Left ventricle myocardium superior (tissue), 1 donor: ENCODE results near the gene STC2. TPM values are rescaled to one million over a fixed set of nuclear protein-coding genes. Genes with fewer than 3 reads are reported as not detected.
A peak's percentile ranks its signal among the peaks of the same experiment; 100 is the strongest.

Source experiments
- ATAC-seq: fragments of 200-7000 bp; cut with Tn5 transposase; one replicate; pipeline ENCODE4 v1.9.1; 2020; ENCODE audit warnings: mild to moderate bottlenecking, moderate library complexity
- DNase-seq: peaks from one replicate; pipeline ENCODE4 v3.0.0-alpha.2; 2020
- intact Hi-C: fragments of 100-400 bp; cut with micrococcal nuclease; formaldehyde crosslinking; loops from one replicate; pipeline ENCODE4 v1.11.0; 2022
- total RNA-seq: library from RNA; stranded (reverse); fragmentation: NEBNext Ultra II Directional; extraction: Animal tissue kit (Norgen Biotek cat#: 25700); gene quantifications from one replicate; pipeline ENCODE4 v1.2.1, GENCODE V29; 2021
- donor health status: DM: no; HTN: yes; CAD: no; lungs with severe emphysema.

Gene STC2
- total RNA-seq, 1 donor from 2014 or later = 6.8 TPM

DNA sequence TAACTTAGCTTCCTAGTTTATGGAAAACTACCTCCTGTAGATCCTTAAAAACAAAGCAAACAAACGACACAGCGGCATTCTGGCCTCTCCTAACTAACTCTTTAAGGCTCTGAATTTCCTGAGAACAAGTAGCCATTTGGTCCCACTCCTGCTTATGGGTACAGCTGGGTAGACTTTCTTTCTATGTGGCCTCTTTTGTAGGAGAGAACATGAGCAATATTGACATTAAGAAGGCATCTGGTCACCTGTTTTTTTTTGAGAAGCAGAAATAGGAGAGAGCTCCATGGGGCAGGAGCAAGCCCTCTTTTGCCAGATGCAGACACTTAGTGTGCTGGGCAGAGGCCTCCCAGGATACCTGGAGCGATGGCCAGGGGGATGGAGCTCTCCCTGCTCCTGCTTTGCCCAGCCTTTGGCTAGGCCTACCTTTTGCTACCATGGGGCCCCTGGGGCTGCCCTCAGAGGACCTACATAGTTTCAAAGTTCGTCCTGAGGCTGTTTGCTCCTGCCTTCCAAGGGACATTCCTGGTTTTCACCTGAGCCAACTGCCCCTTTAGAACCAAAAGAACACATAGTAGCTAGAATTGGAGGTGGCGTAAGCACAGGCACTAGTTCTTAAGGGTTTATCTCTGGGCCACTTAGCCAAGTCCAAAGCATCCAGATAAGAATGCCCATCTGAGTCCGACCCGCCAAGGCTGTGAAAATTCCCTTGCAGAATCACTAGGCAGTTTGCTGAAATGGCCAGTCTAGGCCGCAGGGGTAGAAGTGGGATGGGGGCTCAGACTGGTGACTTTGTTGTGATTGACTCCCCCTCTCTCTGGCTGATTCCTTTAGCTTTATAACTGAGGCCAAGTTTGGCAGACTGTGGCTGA lies 2.4 kb upstream of the STC2 start:
- intact Hi-C loops = loop anchor here (5.0 kb wide), 1 partner anchor 38 kb away; no protein-coding TSS in a partner anchor
- ATAC-seq = no peak
- no peak for DNase-seq

DNA sequence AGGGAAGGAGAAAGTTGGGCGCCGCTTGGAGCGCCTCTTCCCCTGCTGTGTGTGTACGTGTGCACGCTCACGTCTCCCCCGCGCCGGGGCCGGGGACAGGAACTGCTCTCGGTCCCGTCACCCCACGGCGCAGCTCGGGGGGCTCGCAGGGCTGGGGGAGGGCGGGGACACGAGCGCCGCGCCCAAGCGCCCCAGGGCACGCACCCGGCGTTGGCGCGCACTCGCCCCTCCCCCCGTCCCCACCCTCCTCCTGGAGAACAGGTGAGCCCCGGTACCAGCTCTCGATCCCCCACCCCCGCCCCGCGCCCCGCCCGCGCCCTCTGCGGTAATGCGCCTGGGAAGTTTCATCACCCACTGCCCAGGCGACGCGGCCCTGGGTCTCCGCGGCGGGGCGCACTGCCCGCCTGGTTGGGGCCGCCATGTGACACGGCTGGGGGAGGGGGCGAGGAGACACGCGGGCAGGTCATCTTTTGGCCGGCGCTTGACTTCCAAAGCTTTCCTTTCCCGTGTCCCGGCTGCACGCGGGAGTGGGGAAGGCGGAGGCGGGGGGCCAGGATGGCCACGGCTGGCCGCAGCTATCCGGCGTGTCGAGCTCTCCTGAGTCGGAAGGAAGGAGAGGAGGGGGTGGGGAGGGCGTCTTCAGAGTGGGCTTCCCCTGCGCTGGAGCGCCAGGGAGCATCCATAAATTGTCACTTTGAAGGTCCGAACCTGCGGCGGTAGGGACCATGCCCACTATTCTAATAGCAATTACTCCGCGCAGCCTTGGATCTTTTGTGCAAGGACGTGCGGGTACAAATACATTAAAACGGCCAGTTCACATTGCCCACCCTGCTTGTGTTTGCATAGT lies 1.5 kb upstream of the STC2 start:
- intact Hi-C loops = loop anchor here (5.0 kb wide), 1 partner anchor 37 kb away; no protein-coding TSS in a partner anchor
- ATAC-seq (peak; percentile 5), DNase-seq (peak; percentile 57)

DNA sequence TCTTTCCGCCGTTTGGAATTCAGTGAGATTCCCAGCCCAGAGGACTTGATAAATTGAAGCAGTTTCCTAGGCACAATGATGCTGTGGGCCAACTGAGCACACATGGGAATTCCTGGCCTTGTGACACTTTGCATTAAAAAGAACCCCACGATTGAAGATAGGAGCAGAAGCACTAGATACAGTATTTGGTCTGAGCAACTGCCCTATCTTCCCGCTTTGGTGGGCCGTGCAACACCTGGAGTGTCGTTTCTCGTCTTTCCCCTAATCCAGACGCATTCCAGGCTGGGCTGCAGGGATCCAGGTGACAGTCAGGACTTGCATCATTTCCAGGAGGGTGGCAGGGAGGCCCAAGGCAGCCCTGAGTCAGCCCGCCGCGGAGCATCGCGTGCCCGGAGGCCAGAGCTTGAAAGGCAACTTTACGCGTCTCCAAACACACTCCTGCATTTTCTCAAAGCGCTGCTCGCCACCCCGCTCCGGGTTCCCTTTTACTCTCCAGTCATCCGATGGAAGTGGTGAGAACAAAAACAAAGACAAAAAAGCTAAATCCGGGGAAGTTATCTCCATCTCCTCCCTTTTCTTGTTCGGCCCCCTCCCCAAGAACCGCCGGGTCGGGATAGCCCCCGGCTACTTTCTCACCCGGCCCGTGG lies 753 bp upstream of the STC2 start:
- ATAC-seq (no peak), DNase-seq (no peak)
- intact Hi-C loops = no loop called here

DNA sequence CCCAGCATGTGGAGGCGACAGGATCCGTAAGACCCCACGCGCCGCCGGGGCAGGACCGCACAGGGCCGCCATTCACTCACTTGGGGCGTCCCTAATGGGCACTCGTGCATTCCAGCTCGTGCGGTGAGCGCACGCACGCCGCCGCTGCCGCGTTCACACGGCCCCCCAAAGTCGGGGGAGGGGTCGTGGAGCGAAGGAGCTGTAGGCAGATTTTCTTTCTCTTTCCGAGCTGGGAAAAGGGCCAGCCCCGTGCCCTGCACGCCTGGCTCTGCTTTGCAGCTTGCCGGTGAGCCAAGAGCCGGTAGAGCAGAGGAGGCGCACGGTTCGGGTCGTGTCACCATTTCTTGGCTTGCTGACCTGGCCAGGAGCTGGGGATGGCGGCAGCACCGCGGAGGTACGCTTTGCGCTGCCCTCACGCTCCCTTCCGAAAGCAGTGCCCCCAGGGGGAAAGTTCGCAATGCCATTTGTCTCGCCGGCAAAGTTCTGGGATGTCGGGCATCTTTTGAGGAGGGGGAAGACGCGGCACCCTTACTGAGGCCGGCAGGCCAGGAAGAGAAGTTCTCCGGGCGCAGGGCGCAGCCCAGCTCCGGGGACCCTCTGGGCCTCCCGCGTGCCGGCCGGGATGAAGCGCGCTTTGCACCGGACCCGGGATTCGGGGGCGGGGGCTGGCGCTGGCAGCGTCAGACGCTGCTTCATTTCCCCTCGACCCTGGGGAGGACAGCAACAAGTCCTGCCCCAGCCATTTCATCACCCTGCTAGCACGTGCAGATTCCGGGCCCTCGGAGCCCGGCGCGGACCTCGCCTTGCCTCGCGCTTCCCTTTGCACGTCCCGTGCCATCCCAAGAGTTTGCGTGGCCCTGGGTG lies 898 bp downstream of the STC2 start:
- ATAC-seq = no peak

DNA sequence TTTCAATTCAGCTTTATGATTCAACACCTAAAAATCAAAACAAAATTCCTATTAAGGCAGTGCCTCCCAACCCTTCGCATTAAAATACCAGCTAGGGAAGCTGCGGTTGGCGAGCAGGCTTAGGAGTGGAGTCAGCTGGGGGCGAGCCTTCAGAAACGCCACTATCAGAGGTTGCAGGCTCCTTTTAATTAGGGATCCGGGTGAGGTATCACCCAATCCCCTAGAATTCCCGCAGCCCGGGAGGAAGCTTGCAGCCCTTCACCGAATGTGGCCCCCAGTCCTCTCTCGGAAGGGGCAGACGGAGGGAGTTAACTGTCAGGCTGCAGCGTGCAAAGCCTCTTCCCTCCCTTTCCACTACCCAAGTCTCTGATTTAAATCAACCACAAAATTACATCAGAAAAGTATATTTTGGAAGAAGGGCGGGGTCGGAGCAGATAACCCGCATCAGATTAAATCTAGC lies 1.7 kb downstream of the STC2 start:
- DNase-seq (no peak), ATAC-seq (no peak)
- intact Hi-C loops = no loop called here

More for the DNA sequence above, 898 bp downstream of the STC2 start:
- intact Hi-C loops = no loop called here
- DNase-seq = peak; percentile 43

DNA sequence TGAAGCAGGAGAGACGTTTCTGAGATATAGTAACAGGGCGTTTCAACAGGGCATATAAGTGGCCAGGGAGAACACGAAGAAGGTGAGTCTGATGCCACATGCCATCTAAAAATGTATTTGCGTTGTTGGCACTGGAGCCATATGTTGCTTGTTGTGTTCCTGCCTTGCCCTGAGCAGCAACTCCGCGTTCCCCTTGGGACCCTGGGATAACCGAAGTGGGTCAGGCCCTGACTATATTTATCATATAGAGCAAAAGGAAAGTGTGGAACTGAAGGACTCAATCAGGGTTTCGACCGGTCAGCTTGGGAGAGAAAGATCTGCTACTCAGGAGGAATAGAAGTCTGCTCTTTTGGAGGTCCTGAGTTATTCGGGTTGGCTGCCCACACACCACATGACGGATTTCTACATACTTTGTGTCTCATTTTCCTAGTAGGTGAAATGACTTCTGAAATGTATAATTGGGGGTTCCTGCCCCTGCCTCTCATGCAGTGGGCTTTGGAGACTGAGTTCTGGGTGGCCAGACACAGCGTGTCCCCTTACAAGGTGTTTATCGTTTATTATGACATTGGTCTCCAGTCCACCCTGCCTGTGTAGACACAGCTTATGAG lies 3.0 kb downstream of the STC2 start:
- ATAC-seq (no peak), DNase-seq (no peak)
- intact Hi-C loops = no loop called here

DNA sequence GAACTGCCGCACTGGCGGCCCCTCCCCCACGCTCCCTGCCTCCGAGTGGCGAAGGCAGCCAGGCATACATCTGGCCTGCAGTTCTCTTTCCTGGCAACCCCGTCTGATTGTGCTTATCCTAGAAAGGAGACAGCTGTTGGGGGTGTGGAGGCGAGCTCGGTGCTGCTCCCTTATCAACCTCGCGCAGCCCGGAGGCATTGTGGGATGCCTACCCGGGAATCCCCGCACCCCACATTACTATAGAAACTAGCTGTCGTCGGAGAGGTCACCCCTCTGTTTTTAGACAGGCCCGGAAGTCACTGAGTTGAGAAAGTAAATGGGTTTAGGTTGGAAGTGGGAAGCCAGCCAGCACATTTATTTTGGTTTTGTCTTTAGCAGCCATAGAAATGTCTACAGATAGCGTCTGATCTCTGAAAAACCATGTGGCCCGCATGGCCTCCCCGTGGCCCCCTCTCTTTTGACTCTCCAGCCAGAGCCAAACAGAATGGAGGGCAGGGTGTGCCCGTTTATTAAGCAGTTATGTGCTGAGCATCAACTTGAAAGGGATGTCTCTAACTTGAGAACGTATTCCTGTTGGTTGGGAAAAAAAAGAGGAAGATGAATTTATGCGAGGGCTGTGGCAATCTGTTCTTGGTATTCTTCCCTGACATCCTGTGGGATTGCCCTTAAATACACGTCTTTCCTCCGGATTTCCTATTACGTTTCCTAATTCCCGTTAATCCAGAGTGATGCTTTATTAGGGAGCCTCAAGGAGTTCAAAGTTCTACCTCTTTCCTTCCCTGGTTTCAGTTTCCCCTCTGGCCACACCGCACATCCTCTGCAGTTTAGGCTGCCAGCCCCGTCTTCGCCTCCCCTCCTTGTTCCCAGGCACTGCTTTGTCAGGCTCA lies 3.9 kb downstream of the STC2 start:
- ATAC-seq (peak; percentile 59), DNase-seq (peak; percentile 95)
- intact Hi-C loops = no loop called here

DNA sequence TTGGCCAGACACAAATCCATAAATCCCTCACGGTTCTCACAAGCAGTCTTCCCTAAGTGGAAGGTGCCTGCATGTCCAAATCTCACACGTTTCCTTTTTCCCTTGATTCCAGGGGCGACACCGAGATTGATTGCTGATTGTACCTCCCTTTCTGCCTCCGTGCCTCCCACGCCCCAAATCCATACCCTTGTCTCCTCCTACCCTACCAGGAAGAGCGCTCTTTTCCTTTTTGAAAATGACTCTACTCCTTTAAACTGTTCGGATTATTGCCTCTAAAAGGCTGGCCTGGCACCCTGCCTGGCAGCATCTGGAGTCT lies 4.5 kb downstream of the STC2 start:
- intact Hi-C loops = no loop called here
- DNase-seq = no peak
- ATAC-seq = no peak

DNA sequence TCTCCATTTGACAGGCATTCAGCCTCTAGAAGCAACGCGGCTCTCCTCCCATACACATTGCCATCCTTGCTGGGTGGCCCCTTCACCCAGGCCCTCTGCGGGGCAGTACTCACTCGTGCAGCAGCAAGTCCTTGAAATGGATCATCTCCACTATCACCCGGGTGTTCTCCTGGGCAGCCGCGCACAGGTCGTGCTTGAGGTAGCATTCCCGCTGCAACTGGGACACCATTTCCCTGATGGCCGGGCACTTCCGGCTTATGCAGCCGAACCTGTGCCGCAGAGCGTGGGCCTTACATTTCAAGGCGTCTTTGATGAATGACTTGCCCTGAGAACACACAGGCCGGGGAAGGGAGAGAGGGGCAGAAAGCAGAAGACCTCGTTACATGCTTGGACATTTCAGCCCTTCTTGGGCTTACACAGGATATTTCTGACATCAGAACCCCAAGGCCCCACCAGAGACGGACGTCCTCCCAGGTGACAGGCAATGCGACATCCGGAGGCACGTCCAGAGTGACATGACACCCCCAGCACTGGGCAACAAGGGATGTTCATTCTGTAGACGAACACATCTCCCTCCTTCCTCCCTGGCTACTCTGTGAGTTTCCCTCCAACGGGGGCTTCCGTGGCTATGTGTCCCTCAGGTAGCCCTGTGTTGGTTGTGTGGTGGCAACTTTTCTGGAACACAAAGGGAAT lies 5.0 kb downstream of the STC2 start:
- intact Hi-C loops = no loop called here
- ATAC-seq = no peak

DNA sequence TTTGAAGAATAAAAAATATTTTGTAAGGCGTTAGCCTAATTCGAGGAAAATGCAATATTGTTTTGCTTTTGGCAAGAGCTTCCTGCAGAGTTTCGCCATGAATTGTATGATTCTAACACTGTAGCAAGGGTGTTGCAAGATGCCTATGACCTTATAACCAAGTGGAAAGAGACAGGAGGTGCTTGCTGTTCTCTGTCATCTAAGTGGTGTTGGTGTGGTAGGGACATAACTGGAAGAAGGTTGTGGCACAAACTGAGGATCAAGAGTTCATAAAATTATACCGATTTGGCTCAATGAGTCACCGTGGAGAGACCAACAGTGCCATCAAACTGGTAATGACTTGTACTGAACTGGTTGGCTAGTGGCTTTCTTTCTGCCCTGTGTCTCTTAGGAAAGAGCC lies 6.3 kb downstream of the STC2 start:
- DNase-seq = no peak
- intact Hi-C loops = no loop called here
- peak; percentile 21 for ATAC-seq

More for the DNA sequence above, 5.0 kb downstream of the STC2 start:
- DNase-seq = no peak

DNA sequence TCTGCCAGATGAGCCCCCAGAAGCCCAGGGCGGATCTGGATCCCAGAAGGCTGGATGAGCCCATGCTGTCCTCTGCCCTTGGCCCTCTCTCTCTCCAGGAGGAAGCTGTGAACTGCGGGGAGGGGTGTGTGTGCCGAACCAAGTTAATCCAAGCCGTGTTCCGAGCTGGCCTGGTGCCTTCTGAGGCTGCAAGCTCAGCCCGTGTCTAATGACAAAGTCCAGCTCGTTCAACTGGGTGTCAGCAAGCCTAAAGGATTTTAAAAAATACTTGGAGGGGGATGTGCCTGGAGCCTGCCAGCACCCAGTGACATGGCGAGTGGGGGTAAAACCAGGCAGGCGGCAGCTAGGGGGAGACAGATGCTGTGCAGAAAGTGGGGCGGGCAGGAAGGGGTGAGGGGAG lies 8.0 kb downstream of the STC2 start:
- intact Hi-C loops = no loop called here
- DNase-seq (peak; percentile 89), ATAC-seq (peak; percentile 80)

DNA sequence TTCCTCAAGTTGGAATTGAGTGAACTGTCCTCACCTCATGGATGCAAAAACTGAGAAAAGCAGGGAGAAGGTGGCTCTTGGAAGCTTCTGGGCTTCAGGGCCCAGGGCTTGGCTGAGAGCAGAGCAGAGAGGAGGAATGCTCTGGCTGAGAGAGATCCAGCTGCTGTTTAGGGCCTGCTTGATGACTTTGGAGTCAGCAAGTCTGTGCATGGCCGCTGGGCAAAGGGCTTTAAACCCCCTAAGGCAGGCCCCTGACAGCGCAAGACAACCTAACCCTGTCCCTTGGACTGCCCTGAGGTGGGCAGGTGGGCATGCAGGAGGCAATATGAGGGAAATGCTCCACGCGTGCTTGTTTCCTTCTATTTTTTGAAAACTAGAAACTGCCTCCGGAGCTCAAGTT lies 8.6 kb downstream of the STC2 start:
- DNase-seq (no peak), ATAC-seq (peak; percentile 55)
- intact Hi-C loops = no loop called here

DNA sequence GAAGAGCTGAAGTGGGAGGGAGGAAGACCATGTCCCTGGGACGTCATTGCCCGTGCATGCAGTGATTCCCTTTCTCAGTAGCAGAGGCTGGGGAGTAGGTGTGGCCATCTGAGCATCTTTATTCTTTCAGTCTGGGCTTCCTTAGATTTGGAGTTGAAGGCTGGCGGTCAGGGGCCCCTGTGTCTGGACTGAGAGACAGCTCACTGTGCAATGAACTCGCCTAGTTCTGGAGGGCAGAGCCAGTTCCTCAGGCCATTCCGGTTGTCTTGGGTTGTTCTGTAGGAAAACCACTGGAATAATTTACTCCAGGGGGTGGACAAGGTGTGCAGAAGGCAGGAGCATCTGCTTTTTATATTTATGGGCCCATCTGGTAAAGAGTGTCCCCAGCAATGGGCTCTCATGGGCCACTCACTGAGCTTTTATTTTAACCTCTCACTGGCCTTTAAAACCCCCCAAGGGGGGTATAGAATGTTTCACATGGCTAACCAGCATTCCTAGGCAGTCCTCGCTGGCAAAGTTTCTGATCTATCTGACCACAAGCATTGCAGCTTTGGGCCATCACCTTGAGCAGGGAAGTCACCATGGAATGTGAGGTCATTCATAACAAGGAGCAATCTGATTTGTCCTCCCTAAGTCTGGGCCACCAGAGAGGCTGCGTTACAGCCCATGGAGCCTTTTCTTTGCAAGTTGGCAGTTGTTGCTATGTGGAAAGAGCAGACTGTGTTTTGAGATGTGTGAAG lies 9.2 kb downstream of the STC2 start:
- intact Hi-C loops = no loop called here
- no peak for ATAC-seq
- DNase-seq = no peak

DNA sequence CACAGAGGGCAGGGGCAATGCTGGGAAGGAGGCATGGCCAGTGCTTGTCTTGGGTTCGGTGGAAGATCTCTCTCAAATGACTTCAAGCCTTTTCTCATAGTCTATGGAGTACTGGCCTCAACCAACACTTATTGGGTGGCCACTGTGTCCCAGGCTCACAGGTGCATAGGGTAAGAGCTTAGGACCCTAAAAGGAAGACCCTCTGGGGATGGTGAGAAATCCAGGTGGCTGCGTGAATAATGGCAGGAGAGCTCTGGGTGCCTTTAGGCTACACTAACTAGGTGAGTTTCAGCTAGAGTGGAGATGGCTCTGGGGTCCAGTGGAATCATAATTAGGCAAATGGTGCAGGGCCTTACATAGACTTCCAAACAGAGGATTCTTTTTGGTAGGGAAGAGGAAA lies 9.9 kb downstream of the STC2 start:
- intact Hi-C loops = no loop called here
- DNase-seq = no peak
- ATAC-seq = no peak

DNA sequence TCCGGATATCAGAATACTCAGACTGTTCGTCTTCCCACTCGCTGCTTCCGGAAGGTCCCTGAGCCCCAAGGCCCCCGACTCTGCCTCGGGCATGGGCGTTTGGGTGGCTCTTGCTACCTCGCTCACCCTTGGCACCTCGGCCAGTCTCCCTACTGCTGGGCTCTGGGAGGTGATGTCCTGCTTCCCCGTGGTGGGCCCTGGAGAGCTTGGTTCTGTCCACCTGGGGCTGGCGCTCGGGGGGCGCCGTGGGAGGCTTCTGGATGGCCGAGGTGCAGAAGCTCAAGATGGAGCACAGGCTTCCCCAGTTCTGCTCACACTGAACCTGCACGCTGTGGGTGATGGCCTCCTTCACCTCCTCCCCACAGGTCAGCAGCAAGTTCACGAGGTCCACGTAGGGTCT lies 10.4 kb downstream of the STC2 start:
- intact Hi-C loops = no loop called here
- no peak for ATAC-seq

DNA sequence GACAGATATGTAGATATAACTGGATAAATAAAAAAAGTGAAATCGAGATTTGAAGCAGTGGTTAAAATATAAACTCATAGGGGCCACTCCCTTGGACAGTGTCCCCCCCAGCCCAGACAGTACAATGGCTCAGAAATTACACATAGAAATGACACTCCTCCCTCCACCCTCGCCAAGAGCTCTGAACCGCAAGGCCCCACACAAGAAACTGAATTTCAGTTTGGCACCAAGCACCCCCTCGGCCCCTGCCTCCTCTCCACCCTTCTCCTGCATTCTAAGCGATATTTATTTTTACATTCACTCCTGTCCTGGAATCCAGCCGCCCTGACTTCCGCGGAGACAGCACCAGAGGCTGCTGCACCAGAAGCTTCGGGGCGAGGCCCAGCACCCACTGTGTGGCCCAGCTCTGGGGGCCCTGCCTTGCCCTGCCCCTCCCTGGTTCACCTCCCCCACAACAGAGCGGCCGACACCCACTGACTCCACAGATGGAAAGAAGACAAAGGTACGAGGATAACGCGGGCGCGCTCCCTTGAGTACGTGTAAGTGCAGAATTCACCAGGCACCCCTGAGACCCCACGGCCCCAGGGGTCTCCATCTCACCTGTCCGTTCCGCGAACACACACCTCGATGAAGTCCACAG lies 11.0 kb downstream of the STC2 start:
- ATAC-seq (no peak), DNase-seq (no peak)
- intact Hi-C loops = no loop called here

More for the DNA sequence above, 10.4 kb downstream of the STC2 start:
- no peak for DNase-seq
